Stimulated activated naive CD8-positive, alpha-beta T cell treated with anti-CD3 and anti-CD28 coated beads, Interleukin-15, amount 100 ng/mL, for 72 hours (primary cell): ENCODE data around the gene PF4V1.

Experiments
- ATAC-seq: fragments of 150-1000 bp; cut with Tn5 transposase; 2 replicates; pipeline ENCODE4 v1.10.0; 2021; ENCODE audit warnings: mild to moderate bottlenecking, moderate library complexity
- DNase-seq, 2 donors: peaks; one replicate each; pipeline ENCODE4 v3.0.0; 2021 to 2022
- H3K27ac Mint-ChIP-seq, 2 donors: one replicate each; pipeline ENCODE4 v1.8.0; 2022; ENCODE audit warnings: mild to moderate bottlenecking in 2 of 2, mixed read lengths in 2 of 2, moderate library complexity in 2 of 2
- H3K27me3 Mint-ChIP-seq: one replicate; pipeline ENCODE4 v1.8.0; 2022; ENCODE audit warnings: mixed read lengths
- H3K4me1 Mint-ChIP-seq: one replicate; pipeline ENCODE4 v1.8.0; 2022; ENCODE audit warnings: mild to moderate bottlenecking, mixed read lengths
- H3K4me3 Mint-ChIP-seq, 2 donors: one replicate each; pipeline ENCODE4 v1.8.0; 2022; ENCODE audit warnings: mild to moderate bottlenecking in 2 of 2, mixed read lengths in 2 of 2, moderate library complexity in 1 of 2
- H3K9me3 Mint-ChIP-seq, 2 donors: one replicate each; pipeline ENCODE4 v1.8.0; 2022; ENCODE audit warnings: mixed read lengths in 2 of 2

The PF4V1 gene

GRCh38 chr4:73860181-73860580, 7.1 kb downstream of the PF4V1 start:
- Mint-ChIP-seq H3K27me3 (no peaks in the 10 kb centered on the region), H3K4me3 (no peak overlapping the region), H3K27ac (no peak overlapping the region), H3K4me1 (no peaks in the 10 kb centered on the region), H3K9me3 (no peaks in the 10 kb centered on the region)
- DNase-seq (no peak), ATAC-seq (no peak)

GRCh38 chr4:73860917-73861316, 7.8 kb downstream of the PF4V1 start:
- H3K4me1 Mint-ChIP-seq, result no peaks in the 10 kb centered on the region
- H3K27me3 Mint-ChIP-seq, result no peaks in the 10 kb centered on the region
- no peak overlapping the region for H3K27ac Mint-ChIP-seq
- no peaks in the 10 kb centered on the region for H3K9me3 Mint-ChIP-seq
- no peak overlapping the region for H3K4me3 Mint-ChIP-seq
- DNase-seq (no peak), ATAC-seq (no peak)

- Mint-ChIP-seq H3K4me1 (no peaks in the 10 kb centered on the region), H3K4me3 (no peak overlapping the region), H3K9me3 (no peaks in the 10 kb centered on the region), H3K27me3 (no peaks in the 10 kb centered on the region), H3K27ac (no peak overlapping the region)
- DNase-seq (no peak), ATAC-seq (no peak)
Observed at GRCh38 chr4:73862322-73862721, 9.2 kb downstream of the PF4V1 start.

GRCh38 chr4:73864365-73864764, 11.3 kb downstream of the PF4V1 start:
- Mint-ChIP-seq H3K4me1 (peaks cover 12% of the 10 kb centered on the region), H3K9me3 (no peaks in the 10 kb centered on the region), H3K27me3 (peaks cover 16% of the 10 kb centered on the region), H3K4me3 (no peak overlapping the region), H3K27ac (no peak overlapping the region)
- ATAC-seq (no peak), DNase-seq (no peak)

- DNase-seq, result no peak
- Mint-ChIP-seq H3K4me1 (peaks cover 16% of the 10 kb centered on the region), H3K9me3 (no peaks in the 10 kb centered on the region), H3K27me3 (peaks cover 22% of the 10 kb centered on the region), H3K4me3 (no peak overlapping the region), H3K27ac (no peak overlapping the region)
- no peak for ATAC-seq
Observed at GRCh38 chr4:73864961-73865360, 11.9 kb downstream of the PF4V1 start.

- Mint-ChIP-seq H3K4me1 (peaks cover 16% of the 10 kb centered on the region), H3K4me3 (no peak overlapping the region), H3K9me3 (no peaks in the 10 kb centered on the region), H3K27ac (no peak overlapping the region), H3K27me3 (peaks cover 27% of the 10 kb centered on the region)
- ATAC-seq, result no peak
- no peak for DNase-seq
Observed at GRCh38 chr4:73865431-73866096, 12.5 kb downstream of the PF4V1 start.

GRCh38 chr4:73866246-73866645, 13.2 kb downstream of the PF4V1 start:
- peaks cover 16% of the 10 kb centered on the region for H3K4me1 Mint-ChIP-seq

GRCh38 chr4:73867783-73868182, 14.7 kb downstream of the PF4V1 start:
- Mint-ChIP-seq H3K4me1 (peaks cover 16% of the 10 kb centered on the region), H3K27ac (no peak overlapping the region), H3K9me3 (peaks cover 0 to 2% of the 10 kb centered on the region in 2 donors), H3K4me3 (no peak overlapping the region), H3K27me3 (peaks cover 27% of the 10 kb centered on the region)
- ATAC-seq (no peak), DNase-seq (no peak)

More at GRCh38 chr4:73866246-73866645, 13.2 kb downstream of the PF4V1 start:
- H3K27me3 Mint-ChIP-seq, result peaks cover 27% of the 10 kb centered on the region
- DNase-seq (no peak), ATAC-seq (no peak)
- no peak overlapping the region for H3K27ac Mint-ChIP-seq
- H3K9me3 Mint-ChIP-seq, result no peaks in the 10 kb centered on the region
- H3K4me3 Mint-ChIP-seq, result no peak overlapping the region

- Mint-ChIP-seq H3K9me3 (peaks cover 0 to 4% of the 10 kb centered on the region in 2 donors), H3K27me3 (peaks cover 27% of the 10 kb centered on the region), H3K27ac (no peak overlapping the region), H3K4me3 (no peak overlapping the region), H3K4me1 (peaks cover 16% of the 10 kb centered on the region)
- DNase-seq, result no peak
- ATAC-seq, result peak; percentile 18
Observed at GRCh38 chr4:73868206-73869129, 15.4 kb downstream of the PF4V1 start.

- ATAC-seq, result peak; percentile 45
- peaks cover 16% of the 10 kb centered on the region for H3K4me1 Mint-ChIP-seq
- H3K9me3 Mint-ChIP-seq, result peaks cover 4% of the 10 kb centered on the region in 2 donors
- H3K27ac Mint-ChIP-seq, result peak within 1 kb of the TSS in 1 of 2 donors; percentile 61
- H3K4me3 Mint-ChIP-seq, result peak within 1 kb of the TSS; percentile 42 to 49
- DNase-seq, result no peak
- H3K27me3 Mint-ChIP-seq, result peaks cover 27% of the 10 kb centered on the region
Observed at GRCh38 chr4:73869130-73870055, 16.3 kb downstream of the PF4V1 start, which contains the start of gene CXCL1. Gene CXCL1 (plus strand): TSS chr4:73869393. CDS start chr4:73869471, 78 bp downstream.

- DNase-seq, result no peak
- H3K27ac Mint-ChIP-seq, result no peak overlapping the region
Observed at GRCh38 chr4:73870260-73870659, 17.2 kb downstream of the PF4V1 start.

GRCh38 chr4:73870768-73871167, 17.7 kb downstream of the PF4V1 start:
- DNase-seq, result no peak
- Mint-ChIP-seq H3K27ac (no peak overlapping the region), H3K4me1 (peaks cover 16% of the 10 kb centered on the region), H3K9me3 (peaks cover 4 to 10% of the 10 kb centered on the region in 2 donors), H3K4me3 (no peak overlapping the region), H3K27me3 (peaks cover 27% of the 10 kb centered on the region)
- no peak for ATAC-seq

More at GRCh38 chr4:73870260-73870659, 17.2 kb downstream of the PF4V1 start:
- Mint-ChIP-seq H3K9me3 (peaks cover 4 to 10% of the 10 kb centered on the region in 2 donors), H3K4me1 (peaks cover 16% of the 10 kb centered on the region), H3K4me3 (no peak overlapping the region), H3K27me3 (peaks cover 27% of the 10 kb centered on the region)
- ATAC-seq, result no peak

- H3K27ac Mint-ChIP-seq, result no peak overlapping the region
- H3K9me3 Mint-ChIP-seq, result peaks cover 4 to 10% of the 10 kb centered on the region in 2 donors
- ATAC-seq (no peak), DNase-seq (no peak)
- H3K4me3 Mint-ChIP-seq, result no peak overlapping the region
- peaks cover 16% of the 10 kb centered on the region for H3K4me1 Mint-ChIP-seq
- H3K27me3 Mint-ChIP-seq, result peaks cover 27% of the 10 kb centered on the region
Observed at GRCh38 chr4:73871511-73872310, 18.6 kb downstream of the PF4V1 start.

GRCh38 chr4:73872316-73873108, 19.4 kb downstream of the PF4V1 start:
- no peak for ATAC-seq
- Mint-ChIP-seq H3K4me1 (peaks cover 16% of the 10 kb centered on the region), H3K9me3 (peaks cover 4 to 10% of the 10 kb centered on the region in 2 donors), H3K27me3 (peaks cover 33% of the 10 kb centered on the region), H3K4me3 (no peak overlapping the region), H3K27ac (no peak overlapping the region)
- no peak for DNase-seq
